Panc1 (cell line): ENCODE results near the gene GEMIN4. TPM values are rescaled to one million over a fixed set of nuclear protein-coding genes. Genes with fewer than 3 reads are reported as not detected.

ENCODE experiments used
- ATAC-seq: fragments of 200-7000 bp; cut with Tn5 transposase; 2 replicates; pipeline ENCODE4 v1.9.1; 2020; ENCODE audit warnings: mild to moderate bottlenecking, moderate library complexity
- BruUV-seq: library from RNA; stranded (reverse); fragments of 400-500 nt; replicated peaks from 2 replicates; lab custom pipeline; 2021; lab: Mats Ljungman, UMichigan
- CTCF ChIA-PET: fragments of 300-600 bp; sonication (Branson Sonifier 250); formaldehyde crosslinking; loops from one replicate; lab custom pipeline; 2022; ENCODE audit warnings: antibody characterized with exemption; lab: Charles Lee
- POLR2A ChIA-PET: fragments of 300-600 bp; sonication (Branson Sonifier 250); formaldehyde crosslinking; loops from one replicate; lab custom pipeline; 2022; ENCODE audit warnings: antibody characterized with exemption; lab: Charles Lee
- DNase-seq: peaks from one replicate; pipeline ENCODE4 v3.0.0-alpha.2; 2010; ENCODE audit warnings: low read depth, low spot score
- H3K27ac ChIP-seq: 2 replicates; pipeline ENCODE4 v1.5.1; 2011; ENCODE audit warnings: mild to moderate bottlenecking, low read length, inconsistent platforms
- H3K27me3 ChIP-seq: fragments of 200-500 bp; sonication (Bioruptor generic); 2 replicates; pipeline ENCODE4 v1.6.0; 2014; ENCODE audit warnings: low read length, inconsistent platforms; ENCODE audit not compliant: control insufficient read depth, insufficient read depth
- H3K36me3 ChIP-seq: fragments of 200-500 bp; sonication (Bioruptor generic); 2 replicates; pipeline ENCODE4 v1.5.1; 2014; ENCODE audit warnings: inconsistent platforms, mild to moderate bottlenecking, low read length, moderate library complexity; ENCODE audit not compliant: control insufficient read depth, insufficient read depth
- H3K4me1 ChIP-seq: 2 replicates; pipeline ENCODE4 v1.5.1; 2011; ENCODE audit warnings: inconsistent platforms, mild to moderate bottlenecking, low read length, moderate library complexity; ENCODE audit not compliant: control insufficient read depth, insufficient read depth
- H3K4me3 ChIP-seq, 2 experiments: 2 replicates each; pipeline ENCODE4 v1.5.1; 2011 to 2012; ENCODE audit warnings: low read depth in 2 of 2, low read length in 2 of 2, mild to moderate bottlenecking in 2 of 2, inconsistent platforms in 1 of 2, moderate library complexity in 1 of 2
- H3K9me3 ChIP-seq: fragments of 200-500 bp; sonication (Bioruptor generic); 2 replicates; pipeline ENCODE4 v1.5.1; 2014; ENCODE audit warnings: low read depth, mild to moderate bottlenecking, inconsistent platforms, low read length, moderate library complexity; ENCODE audit not compliant: control insufficient read depth, insufficient read depth
- CTCF ChIP-seq: fragments of 450-650 bp; IDR thresholded peaks from 2 replicates; pipeline ENCODE4 v1.5.1; 2017; ENCODE audit warnings: mild to moderate bottlenecking
- POLR2AphosphoS5 ChIP-seq: IDR thresholded peaks from 2 replicates; pipeline ENCODE4 v1.6.1; 2012; ENCODE audit warnings: mild to moderate bottlenecking, low read depth, low read length, moderate library complexity
- REST ChIP-seq, 2 experiments: IDR thresholded peaks; 2 replicates each; pipeline ENCODE4 v1.6.1; 2011 to 2012; ENCODE audit warnings: low read depth in 2 of 2, control low read depth in 1 of 2, low read length in 1 of 2, mild to moderate bottlenecking in 1 of 2, moderate library complexity in 1 of 2; ENCODE audit not compliant: insufficient read depth in 1 of 2
- SIN3A ChIP-seq: IDR thresholded peaks from 2 replicates; pipeline ENCODE4 v1.6.1; 2012; ENCODE audit warnings: low read depth, mild to moderate bottlenecking, low read length, moderate library complexity, borderline replicate concordance; ENCODE audit not compliant: insufficient read depth
- TCF7L2 ChIP-seq: IDR thresholded peaks from 2 replicates; pipeline ENCODE4 v1.6.1; 2011; ENCODE audit warnings: mild to moderate bottlenecking, low read depth, low read length, inconsistent platforms
- in situ Hi-C: cut with HindIII; loops from 2 replicates; pipeline ENCODE4 v1.10.0; 2016; ENCODE audit warnings: low sequenced_read_pairs, low pct_unique_long_range_greater_than_20kb
- intact Hi-C: fragments of 100-400 bp; cut with micrococcal nuclease; formaldehyde crosslinking; loops from one replicate; pipeline ENCODE4 v1.10.0; 2022; ENCODE audit not compliant: unreplicated experiment
- total RNA-seq: library from RNA; stranded (reverse); gene quantifications from one replicate; pipeline ENCODE4 v1.2.1, GENCODE V29; 2021; ENCODE audit not compliant: unreplicated experiment

The GEMIN4 gene
- total RNA-seq, 1 experiment from 2014 or later, result 34.9 TPM

GRCh38 chr17:773016-773415, 21.0 kb upstream of the GEMIN4 start:
- Histone ChIP-seq H3K9me3 (no peaks in the 10 kb centered on the region), H3K4me3 (no peak overlapping the region), H3K4me1 (no peaks in the 10 kb centered on the region), H3K27me3 (no peaks in the 10 kb centered on the region), H3K36me3 (peaks cover 34% of the 10 kb centered on the region), H3K27ac (no peak overlapping the region)
- BruUV-seq, result no TSS peak
- no peak for ATAC-seq
- in situ Hi-C loops (no loop called here), intact Hi-C loops (no loop called here)
- no peak for TF ChIP-seq TCF7L2
- TF ChIP-seq SIN3A, result no peak
- no peak for TF ChIP-seq POLR2AphosphoS5
- TF ChIP-seq CTCF, result no peak
- TF ChIP-seq REST (IDR thresholded peaks at IDR 0.05; ENCODE audit: insufficient read depth in 1 of 2, low read depth in 2 of 2, low read length in 1 of 2), result no peak
- no peak for DNase-seq
- POLR2A ChIA-PET, result no interaction called here
- CTCF ChIA-PET, result no interaction called here

- intact Hi-C loops (no loop called here), in situ Hi-C loops (no loop called here)
- no peaks in the 10 kb centered on the region for H3K27me3 ChIP-seq
- H3K4me1 ChIP-seq, result no peaks in the 10 kb centered on the region
- ATAC-seq, result no peak
- no peaks in the 10 kb centered on the region for H3K9me3 ChIP-seq
- TF ChIP-seq TCF7L2, result no peak
- TF ChIP-seq SIN3A, result no peak
- TF ChIP-seq REST (IDR thresholded peaks at IDR 0.05; ENCODE audit: insufficient read depth in 1 of 2, low read depth in 2 of 2, low read length in 1 of 2), result no peak
- TF ChIP-seq POLR2AphosphoS5, result no peak
- no peak for TF ChIP-seq CTCF
- no TSS peak for BruUV-seq
- peaks cover 22% of the 10 kb centered on the region for H3K36me3 ChIP-seq
- no peak for DNase-seq
- no peak overlapping the region for H3K4me3 ChIP-seq
- POLR2A ChIA-PET, result no interaction called here
- no peak overlapping the region for H3K27ac ChIP-seq
- CTCF ChIA-PET, result no interaction called here
Observed at GRCh38 chr17:767076-767475, 15.0 kb upstream of the GEMIN4 start.
